Stimulated activated naive CD8-positive, alpha-beta T cell treated with anti-CD3 and anti-CD28 coated beads, Interleukin-15, amount 100 ng/mL, for 72 hours (primary cell): Measurements from ENCODE around the gene ACAD9.
A peak's percentile ranks its signal among the peaks of the same experiment; 100 is the strongest.
"Not testable (repeated sequence)": the region's sequence is repeated elsewhere in the genome, so short reads cannot be mapped to it uniquely, and the experiment has no call there.

Experiments used
- ATAC-seq: fragments of 150-1000 bp; cut with Tn5 transposase; 2 replicates; pipeline ENCODE4 v1.10.0; 2021; ENCODE audit warnings: mild to moderate bottlenecking, moderate library complexity
- DNase-seq, 2 donors: peaks; one replicate each; pipeline ENCODE4 v3.0.0; 2021 to 2022
- H3K27ac Mint-ChIP-seq, 2 donors: one replicate each; pipeline ENCODE4 v1.8.0; 2022; ENCODE audit warnings: mild to moderate bottlenecking in 2 of 2, mixed read lengths in 2 of 2, moderate library complexity in 2 of 2
- H3K27me3 Mint-ChIP-seq: one replicate; pipeline ENCODE4 v1.8.0; 2022; ENCODE audit warnings: mixed read lengths
- H3K4me1 Mint-ChIP-seq: one replicate; pipeline ENCODE4 v1.8.0; 2022; ENCODE audit warnings: mild to moderate bottlenecking, mixed read lengths
- H3K4me3 Mint-ChIP-seq, 2 donors: one replicate each; pipeline ENCODE4 v1.8.0; 2022; ENCODE audit warnings: mild to moderate bottlenecking in 2 of 2, mixed read lengths in 2 of 2, moderate library complexity in 1 of 2
- H3K9me3 Mint-ChIP-seq, 2 donors: one replicate each; pipeline ENCODE4 v1.8.0; 2022; ENCODE audit warnings: mixed read lengths in 2 of 2

Gene ACAD9

DNA sequence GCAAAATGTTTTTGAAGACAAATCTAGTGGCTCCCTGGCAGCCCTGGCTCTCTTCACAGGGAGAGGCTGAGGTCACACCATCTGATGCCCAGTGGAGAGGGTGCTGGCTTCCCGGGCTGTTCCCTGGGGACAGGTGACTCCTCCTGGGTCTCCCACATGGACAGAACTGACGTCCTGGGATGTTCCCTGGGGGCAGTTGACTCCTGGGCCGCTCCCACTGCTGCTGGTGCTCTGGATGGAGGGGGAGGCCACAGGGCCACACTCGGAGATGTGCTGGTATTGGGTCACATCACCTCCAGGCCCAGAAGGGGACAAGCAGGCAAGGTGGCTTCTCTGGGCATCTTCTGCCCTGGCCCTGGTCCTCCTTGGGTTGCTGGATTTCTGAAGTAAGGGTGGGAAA, 27.8 kb upstream of the ACAD9 start:
- no peaks in the 10 kb centered on the region for H3K27me3 Mint-ChIP-seq
- H3K9me3 Mint-ChIP-seq = peaks cover 11 to 30% of the 10 kb centered on the region in 2 donors
- ATAC-seq (no peak), DNase-seq (no peak)
- H3K27ac Mint-ChIP-seq = no peak overlapping the region
- H3K4me1 Mint-ChIP-seq = peaks cover 7% of the 10 kb centered on the region
- no peak overlapping the region for H3K4me3 Mint-ChIP-seq

DNA sequence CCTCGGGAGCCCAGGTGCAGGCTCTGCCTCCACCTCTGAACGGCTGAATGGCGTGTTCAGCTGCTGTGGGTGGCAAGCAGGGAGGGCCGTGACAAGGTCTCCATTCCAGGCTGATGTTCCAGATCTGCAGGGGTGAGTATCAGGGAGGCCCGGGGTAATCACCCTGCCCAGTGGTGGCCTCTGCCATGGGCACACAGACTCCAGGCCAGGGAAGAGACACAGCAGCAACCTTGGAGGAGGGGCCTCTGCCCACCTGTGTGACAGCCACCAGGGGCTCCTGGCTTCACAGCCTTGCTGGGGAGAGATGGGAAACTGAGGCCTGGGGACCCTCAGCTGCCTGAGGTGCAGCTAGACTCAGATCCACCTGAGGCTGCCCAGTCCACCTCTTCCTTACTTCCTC, 25.6 kb upstream of the ACAD9 start:
- Mint-ChIP-seq H3K4me1 (no peaks in the 10 kb centered on the region), H3K27ac (no peak overlapping the region), H3K27me3 (no peaks in the 10 kb centered on the region), H3K9me3 (peaks cover 24 to 52% of the 10 kb centered on the region in 2 donors), H3K4me3 (no peak overlapping the region)
- ATAC-seq (no peak), DNase-seq (no peak)

DNA sequence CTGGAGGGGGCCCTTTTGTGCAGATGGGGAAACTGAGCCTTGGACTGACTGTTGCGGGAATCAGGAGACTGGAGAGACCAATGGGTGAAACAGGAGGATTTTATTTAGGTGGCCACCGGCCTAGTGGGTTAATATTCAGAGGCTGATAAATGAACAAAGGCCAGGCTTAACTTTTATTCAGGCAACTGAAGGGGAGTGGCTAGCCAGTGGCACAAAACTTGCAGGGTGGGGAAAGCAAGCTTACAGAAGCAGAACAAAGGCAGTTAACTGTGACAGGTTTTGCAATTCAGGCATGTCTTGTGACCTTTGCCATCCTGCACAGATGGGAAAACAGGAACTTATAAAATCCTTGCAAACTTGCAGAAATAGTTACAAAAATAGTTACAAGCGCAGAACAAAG, 24.9 kb upstream of the ACAD9 start:
- DNase-seq (no peak), ATAC-seq (no peak)
- H3K4me1 Mint-ChIP-seq = no peaks in the 10 kb centered on the region
- H3K27ac Mint-ChIP-seq = no peak overlapping the region
- no peak overlapping the region for H3K4me3 Mint-ChIP-seq
- H3K9me3 Mint-ChIP-seq = peaks cover 31 to 59% of the 10 kb centered on the region in 2 donors
- H3K27me3 Mint-ChIP-seq = no peaks in the 10 kb centered on the region

DNA sequence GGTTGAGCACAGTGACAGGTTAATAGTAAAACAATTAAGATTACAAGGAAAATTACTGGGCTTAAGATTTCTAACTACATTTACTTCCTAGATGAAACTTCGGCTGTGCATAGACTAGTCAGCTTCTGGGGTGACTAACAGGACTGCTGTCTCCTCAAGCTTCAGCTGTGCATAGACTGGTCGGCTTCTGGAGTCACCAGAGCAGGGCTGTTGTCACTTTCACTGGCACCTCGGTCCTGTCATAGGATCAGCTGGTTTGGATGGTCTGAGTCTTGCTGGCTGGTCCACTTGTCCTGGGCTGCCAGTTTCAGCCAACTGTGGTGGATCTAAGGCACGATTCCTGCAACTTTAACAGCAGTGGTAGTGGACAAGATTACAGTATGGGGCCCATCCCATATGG, 23.9 kb upstream of the ACAD9 start:
- DNase-seq = no peak
- no peak for ATAC-seq
- Mint-ChIP-seq H3K4me3 (no peak overlapping the region), H3K4me1 (no peaks in the 10 kb centered on the region), H3K27me3 (no peaks in the 10 kb centered on the region), H3K9me3 (peaks cover 39 to 70% of the 10 kb centered on the region in 2 donors), H3K27ac (no peak overlapping the region)

DNA sequence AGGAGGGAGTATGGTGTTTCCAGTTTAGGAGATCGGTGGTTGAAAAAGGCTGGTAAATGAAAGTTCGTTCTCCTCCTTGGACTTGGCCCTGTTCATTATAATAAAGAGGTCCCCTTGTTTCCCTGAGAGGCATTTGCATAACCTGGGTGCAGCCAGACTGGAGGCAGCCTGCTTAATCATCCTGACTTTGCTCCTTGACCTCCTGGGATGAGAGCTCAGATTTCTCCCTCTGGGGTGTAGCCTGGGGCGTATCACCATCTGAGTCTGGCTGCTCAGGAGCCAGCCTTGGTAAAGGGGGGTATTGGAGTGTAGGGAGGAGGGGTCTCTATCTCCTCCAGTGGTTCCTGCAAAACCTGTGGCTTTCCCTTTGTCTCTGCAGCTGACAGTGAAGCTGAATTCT, 21.3 kb upstream of the ACAD9 start:
- Mint-ChIP-seq H3K27ac (no peak overlapping the region), H3K4me1 (no peaks in the 10 kb centered on the region), H3K4me3 (no peak overlapping the region), H3K9me3 (peaks cover 46 to 78% of the 10 kb centered on the region in 2 donors), H3K27me3 (no peaks in the 10 kb centered on the region)
- no peak for DNase-seq
- ATAC-seq = no peak

DNA sequence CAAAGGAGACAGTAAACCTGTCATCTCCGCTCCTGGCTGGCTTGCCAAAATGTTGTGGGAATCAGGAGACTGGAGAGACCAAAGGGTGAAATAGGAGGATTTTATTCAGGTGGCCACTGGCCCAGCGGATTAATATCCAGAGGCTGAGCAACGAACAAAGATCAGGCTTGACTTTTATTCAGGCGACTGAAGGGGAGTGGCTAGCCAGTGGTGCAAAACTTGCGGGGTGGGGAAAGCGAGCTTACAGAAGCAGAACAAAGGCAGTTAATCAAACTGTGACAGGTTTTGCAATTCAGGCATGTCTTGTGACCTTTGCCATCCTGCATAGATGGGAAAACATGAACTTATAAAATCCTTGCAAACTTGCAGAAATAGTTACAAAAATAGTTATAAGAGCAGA, 19.8 kb upstream of the ACAD9 start:
- no peaks in the 10 kb centered on the region for H3K27me3 Mint-ChIP-seq
- no peak for ATAC-seq
- H3K4me3 Mint-ChIP-seq = no peak overlapping the region
- peaks cover 7% of the 10 kb centered on the region for H3K4me1 Mint-ChIP-seq
- H3K27ac Mint-ChIP-seq = peak overlapping the region in 1 of 2 donors; percentile 55
- no peak for DNase-seq
- H3K9me3 Mint-ChIP-seq = peaks cover 36 to 67% of the 10 kb centered on the region in 2 donors

DNA sequence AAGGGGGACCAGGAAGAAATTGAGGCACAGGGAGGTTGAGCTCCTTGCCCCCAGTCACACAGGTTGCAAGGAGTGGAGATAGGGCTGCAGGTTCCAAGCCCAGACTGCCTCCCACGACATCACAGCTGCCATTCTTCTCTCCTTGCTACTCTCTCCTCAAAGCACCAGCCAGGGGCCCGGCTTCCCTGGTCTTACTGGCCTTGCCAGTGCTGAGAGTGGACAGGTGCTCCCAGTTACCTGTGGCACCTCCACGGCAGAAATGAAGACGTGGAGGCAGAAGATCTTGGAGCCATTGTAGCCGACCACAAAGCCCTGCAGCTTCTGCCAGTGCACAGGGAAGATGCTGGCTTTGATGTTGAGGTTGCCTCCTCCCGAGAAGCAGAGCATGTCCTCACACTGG, 17.9 kb upstream of the ACAD9 start:
- DNase-seq (no peak), ATAC-seq (no peak)
- H3K4me3 Mint-ChIP-seq = no peak overlapping the region
- no peak overlapping the region for H3K27ac Mint-ChIP-seq
- H3K9me3 Mint-ChIP-seq = peaks cover 35 to 48% of the 10 kb centered on the region in 2 donors
- peaks cover 12% of the 10 kb centered on the region for H3K4me1 Mint-ChIP-seq
- H3K27me3 Mint-ChIP-seq = no peaks in the 10 kb centered on the region

DNA sequence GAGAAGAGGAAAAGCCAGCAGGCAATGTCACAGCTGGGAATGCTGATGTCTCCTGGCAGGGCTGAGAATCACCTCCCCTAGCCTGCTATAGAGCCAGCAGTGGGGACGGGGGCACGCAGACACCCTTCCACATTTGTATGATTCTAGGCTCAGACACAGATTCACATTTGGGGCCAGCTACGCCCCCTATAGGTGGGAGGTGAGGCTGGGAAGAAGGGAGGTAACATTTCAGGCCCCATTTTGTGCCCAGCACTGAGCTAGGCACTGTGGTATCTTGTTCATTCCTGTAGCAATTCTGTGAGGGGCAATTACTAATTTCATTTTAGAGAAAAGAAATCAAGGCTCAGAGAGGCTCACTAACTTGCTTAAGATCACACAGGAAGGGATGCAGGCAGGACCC, 15.9 kb upstream of the ACAD9 start:
- ATAC-seq (no peak), DNase-seq (peak in 1 of 2 donors; percentile 32)
- H3K27me3 Mint-ChIP-seq = no peaks in the 10 kb centered on the region
- H3K27ac Mint-ChIP-seq = no peak overlapping the region
- H3K9me3 Mint-ChIP-seq = peaks cover 25 to 28% of the 10 kb centered on the region in 2 donors
- peaks cover 17% of the 10 kb centered on the region for H3K4me1 Mint-ChIP-seq
- H3K4me3 Mint-ChIP-seq = no peak overlapping the region

DNA sequence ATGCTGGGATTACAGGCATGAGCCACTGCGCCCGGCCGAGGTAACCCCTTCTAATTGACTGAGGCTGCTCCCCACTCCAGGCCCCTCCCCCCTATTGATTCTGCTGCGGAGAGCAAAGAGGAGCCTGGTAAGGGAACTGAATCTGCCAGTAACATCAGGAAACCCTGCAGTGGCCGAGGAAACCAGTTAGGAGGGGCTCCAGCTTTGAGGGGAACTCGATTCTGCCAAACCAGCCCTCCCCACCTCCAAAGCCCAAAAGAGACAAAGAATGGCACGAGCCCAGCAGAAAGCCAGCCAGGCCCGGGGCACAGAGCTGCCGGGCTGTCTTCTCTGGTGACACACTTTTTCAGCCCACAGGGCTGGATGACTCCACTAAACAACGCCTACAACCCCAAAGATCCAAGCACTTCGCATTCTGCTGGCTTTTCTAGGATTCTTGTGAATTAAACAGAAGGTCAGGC, 15.0 kb upstream of the ACAD9 start:
- H3K27ac Mint-ChIP-seq = peak overlapping the region in 1 of 2 donors; percentile 23

DNA sequence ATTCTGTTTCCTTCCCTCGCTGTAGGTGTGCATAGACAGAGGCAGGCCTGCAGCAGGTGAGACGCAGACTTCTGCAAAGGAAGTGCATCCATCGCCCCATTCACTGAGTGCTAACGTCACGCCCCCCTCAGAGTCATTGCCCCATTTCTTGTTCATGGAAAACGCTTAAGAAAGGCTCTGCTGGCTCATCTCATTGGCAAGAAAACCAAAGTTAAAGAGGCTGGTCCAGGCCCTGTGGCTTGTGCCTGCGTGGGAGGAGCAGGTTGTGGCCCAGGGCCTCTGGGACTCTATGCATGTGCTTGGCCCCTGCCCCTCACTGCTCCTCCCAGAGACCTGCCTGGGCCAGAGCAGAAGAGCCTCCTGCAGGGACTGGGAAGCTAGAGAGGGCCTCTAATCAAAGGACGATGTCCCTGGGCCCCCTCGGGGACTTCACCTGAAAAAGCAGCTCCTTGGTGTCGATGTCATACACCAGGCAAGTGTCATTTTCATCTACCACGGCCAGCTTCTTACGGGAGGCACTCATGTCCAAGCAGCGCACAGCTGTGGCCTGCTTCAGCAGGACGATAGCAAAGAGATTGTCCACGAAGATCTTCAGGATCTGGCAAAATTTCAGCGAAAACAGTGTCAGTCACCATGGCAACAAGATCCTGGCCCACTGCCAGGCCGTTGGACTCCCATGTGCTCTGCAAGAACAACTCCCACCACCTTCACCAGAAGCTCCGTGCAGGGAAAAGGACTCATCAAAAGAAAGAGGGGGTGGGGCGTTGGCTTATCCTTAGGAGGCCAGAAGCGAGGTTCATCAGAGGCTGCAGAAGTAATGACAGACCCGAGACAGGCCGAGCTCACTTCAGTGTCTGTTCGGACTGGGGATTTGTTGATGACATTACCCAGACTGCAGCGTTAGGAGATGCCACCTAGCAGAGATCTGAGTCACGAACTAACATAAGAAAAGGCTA, 14.3 kb upstream of the ACAD9 start:
- H3K27ac Mint-ChIP-seq, DNase-seq, H3K4me3 Mint-ChIP-seq, ATAC-seq, H3K27me3 Mint-ChIP-seq: not testable (repeated sequence)
- peaks cover 17% of the 10 kb centered on the region for H3K4me1 Mint-ChIP-seq
- H3K9me3 Mint-ChIP-seq = peaks cover 11 to 13% of the 10 kb centered on the region in 2 donors

More for the DNA sequence above, 15.0 kb upstream of the ACAD9 start:
- Mint-ChIP-seq H3K4me3 (no peak overlapping the region), H3K4me1 (peaks cover 17% of the 10 kb centered on the region), H3K27me3 (no peaks in the 10 kb centered on the region), H3K9me3 (peaks cover 16 to 20% of the 10 kb centered on the region in 2 donors)
- no peak for ATAC-seq
- no peak for DNase-seq

DNA sequence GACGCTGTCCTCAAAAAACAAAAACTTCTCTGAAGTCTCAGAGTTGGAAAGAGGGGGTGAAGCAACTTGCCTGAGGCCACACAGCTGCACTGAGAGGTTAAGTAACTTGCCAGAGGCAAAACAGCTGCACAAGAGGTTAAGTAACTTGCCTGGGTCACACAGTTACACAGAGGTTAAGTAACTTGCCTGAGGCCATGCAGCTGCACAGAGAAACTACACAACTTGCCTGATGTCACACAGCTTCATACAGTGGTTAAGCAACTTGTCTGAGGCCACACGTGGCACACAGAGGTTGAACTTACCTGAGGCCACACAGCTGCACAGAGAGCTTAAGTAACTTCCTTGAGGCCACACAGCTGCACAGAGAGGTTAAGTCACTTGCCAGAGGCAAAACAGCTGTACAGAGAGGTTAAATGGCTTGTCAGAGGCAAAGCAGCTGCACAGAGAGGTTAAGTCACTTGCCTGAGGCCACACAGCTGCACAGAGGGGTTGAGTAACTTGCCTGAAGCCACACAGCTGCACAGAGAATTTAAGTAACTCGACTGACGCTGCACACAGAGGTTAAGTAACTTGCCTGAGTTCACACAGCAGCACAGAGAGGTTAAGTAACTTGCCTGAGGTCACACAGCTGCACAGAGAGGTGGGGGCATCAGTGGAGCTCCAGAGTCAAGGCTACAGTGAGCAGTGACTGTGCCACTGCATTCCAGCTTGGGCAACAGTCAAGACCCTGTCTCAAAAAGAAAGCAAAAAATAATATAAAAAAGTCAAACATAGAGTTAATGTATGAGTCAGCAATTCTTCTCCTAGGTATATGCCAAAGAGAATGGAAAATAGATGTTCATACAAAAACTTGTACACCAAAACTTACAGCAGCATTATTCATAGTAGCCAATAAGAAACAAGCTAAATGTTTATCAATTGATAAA, 12.0 kb upstream of the ACAD9 start:
- no peak for DNase-seq
- Mint-ChIP-seq H3K4me1 (peaks cover 17% of the 10 kb centered on the region), H3K27me3 (no peaks in the 10 kb centered on the region), H3K9me3 (no peaks in the 10 kb centered on the region), H3K27ac (peak overlapping the region in 1 of 2 donors; percentile 40), H3K4me3 (no peak overlapping the region)
- no peak for ATAC-seq

DNA sequence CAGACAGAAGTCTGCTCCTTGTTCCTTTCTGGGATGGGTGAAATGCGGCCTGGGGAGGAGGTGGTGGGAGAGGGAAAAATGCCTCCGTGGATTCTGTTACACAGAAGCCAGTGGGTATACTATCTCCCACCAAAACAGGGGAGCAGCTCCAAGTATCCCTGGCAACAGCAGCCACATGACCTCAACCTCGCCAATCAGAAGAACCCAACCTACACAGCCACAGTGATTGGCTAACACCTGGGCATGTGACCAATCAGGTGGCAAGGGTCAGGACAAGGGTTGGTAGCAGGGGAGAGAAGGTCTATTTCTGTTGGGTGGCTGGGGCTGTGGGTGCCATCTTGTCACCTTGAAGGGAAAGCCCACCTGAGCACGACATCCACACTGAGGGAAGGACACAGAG, 9.1 kb upstream of the ACAD9 start:
- H3K27ac Mint-ChIP-seq = peak overlapping the region in 1 of 2 donors; percentile 12
- H3K27me3 Mint-ChIP-seq = no peaks in the 10 kb centered on the region
- DNase-seq (no peak), ATAC-seq (no peak)
- H3K9me3 Mint-ChIP-seq = no peaks in the 10 kb centered on the region
- no peak overlapping the region for H3K4me3 Mint-ChIP-seq
- peaks cover 6% of the 10 kb centered on the region for H3K4me1 Mint-ChIP-seq

DNA sequence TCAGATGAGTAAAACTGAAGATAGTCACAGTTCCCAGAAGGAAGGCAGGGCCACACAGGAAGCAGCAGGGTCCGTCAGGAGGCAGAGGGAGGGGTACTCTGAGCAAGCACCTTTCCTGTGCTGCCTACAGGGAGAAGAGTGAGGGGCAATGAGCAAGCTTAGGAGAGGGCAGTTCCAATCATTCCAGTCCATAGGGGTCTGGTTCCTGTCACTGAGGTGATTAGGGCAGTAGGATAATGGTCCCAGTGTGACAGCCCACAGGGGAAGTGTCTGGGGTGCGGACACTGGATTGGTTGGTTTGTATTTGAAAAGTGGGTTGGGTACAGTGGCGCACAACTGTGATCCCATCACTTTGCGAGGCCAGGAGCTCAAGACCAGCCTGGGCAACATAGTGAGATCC, 7.1 kb upstream of the ACAD9 start:
- Mint-ChIP-seq H3K4me3 (no peak overlapping the region), H3K27ac (no peak overlapping the region), H3K9me3 (no peaks in the 10 kb centered on the region), H3K27me3 (no peaks in the 10 kb centered on the region), H3K4me1 (peaks cover 14% of the 10 kb centered on the region)
- ATAC-seq (no peak), DNase-seq (no peak)

DNA sequence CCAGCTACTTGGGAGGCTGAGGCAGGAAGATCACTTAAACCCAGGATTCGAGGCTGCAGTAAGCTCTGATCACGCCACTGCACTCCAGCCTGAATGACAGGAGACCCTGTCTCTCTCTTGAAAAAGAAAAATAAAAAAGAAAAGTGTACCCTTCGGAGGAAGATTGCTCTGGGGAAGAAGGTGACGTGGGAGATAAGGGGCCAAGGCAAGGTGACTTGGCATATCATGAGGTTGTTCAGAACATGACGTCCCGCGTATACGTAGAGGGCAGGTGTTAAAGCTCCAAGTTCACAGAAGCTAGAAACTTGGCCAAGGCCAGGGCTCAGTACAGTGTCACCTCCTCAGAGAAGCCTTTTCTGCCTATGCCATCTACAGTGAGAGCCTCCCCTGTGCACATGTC, 6.7 kb upstream of the ACAD9 start:
- H3K9me3 Mint-ChIP-seq = no peaks in the 10 kb centered on the region
- DNase-seq (no peak), ATAC-seq (no peak)
- H3K4me3 Mint-ChIP-seq = no peak overlapping the region
- H3K27me3 Mint-ChIP-seq = no peaks in the 10 kb centered on the region
- no peak overlapping the region for H3K27ac Mint-ChIP-seq
- peaks cover 14% of the 10 kb centered on the region for H3K4me1 Mint-ChIP-seq

DNA sequence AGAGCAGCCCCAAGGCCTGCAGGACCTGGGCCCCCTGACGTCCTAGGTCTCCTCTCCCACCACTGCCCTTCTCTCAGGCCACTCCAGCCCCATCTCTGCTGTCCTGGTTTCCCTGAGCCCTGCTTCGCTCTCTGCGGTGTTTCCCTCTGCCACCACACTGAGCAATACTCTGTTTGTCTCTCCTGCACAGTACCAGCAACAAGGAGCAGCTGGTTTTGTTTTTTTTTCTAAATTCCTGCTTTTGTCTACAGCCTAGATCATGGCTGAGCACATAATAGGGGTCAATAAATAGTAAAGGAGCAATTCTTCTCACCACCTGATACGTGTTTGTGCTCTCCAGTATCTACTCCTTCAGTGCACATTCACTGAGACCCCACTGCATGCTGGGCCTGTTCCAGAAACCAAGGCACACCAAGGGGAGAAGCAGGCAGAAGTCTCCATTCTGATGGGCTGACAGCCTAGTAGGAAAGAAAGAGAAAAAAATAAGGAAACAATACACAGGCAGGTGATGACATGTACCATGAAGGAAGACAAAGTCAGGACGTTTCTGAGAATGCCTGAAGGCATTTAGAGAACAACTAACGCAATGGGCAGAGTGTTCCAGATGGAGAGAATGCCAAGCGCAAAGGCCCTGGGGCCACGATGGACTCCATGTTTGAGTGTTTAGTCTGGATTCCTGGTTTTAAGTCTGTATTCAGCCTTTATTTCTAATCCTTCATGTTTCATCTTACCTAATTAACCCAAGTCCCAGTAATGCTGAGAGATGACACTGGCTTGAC, 6.0 kb upstream of the ACAD9 start:
- Mint-ChIP-seq H3K27ac (no peak overlapping the region), H3K27me3 (no peaks in the 10 kb centered on the region), H3K9me3 (no peaks in the 10 kb centered on the region), H3K4me1 (peaks cover 21% of the 10 kb centered on the region), H3K4me3 (no peak overlapping the region)
- no peak for ATAC-seq
- DNase-seq = no peak
